ENCODE measurements around the gene WARS2. TPM values are rescaled to one million over a fixed set of nuclear protein-coding genes. Genes with fewer than 3 reads are reported as not detected.
"Not testable (repeated sequence)": the region's sequence is repeated elsewhere in the genome, so short reads cannot be mapped to it uniquely, and the experiment has no call there.

Gene WARS2
- polyA plus RNA-seq, 1 experiment, result 12.6 TPM

DNA sequence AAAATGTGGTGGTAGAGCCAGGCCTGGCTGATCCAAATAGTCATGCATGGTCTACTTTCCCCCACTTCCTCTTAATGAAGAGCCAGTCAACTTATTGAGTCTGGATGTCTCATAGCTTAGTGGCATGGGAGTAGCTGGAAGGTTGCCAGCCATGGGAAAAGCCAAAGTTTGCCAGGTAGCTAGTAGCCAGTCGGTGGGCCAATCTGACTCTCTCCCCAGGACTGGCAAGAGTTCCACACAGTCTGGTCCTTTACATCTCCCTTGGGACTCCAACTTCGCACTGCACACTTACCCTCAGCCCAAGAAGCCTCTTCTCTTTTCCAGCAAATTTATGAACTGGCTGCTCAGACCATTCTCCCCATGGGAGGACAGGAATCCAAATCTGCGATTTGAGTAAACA, 8.3 kb downstream of the WARS2 start:
- TF ChIP-seq CTCF (IDR thresholded peaks at IDR 0.05; ENCODE audit: low read depth, low read length), result no peak
- ChIA-PET POLR2A (no interaction called here), CTCF (no interaction called here)
- DNase-seq (ENCODE audit: low read depth, low spot score), result no peak
- Histone ChIP-seq H3K27ac (ENCODE audit: low read depth, low read length) (no peak overlapping the region), H3K27me3 (ENCODE audit: control insufficient read depth, insufficient read depth, low read length) (no peaks in the 10 kb centered on the region), H3K9me3 (ENCODE audit: control insufficient read depth, insufficient read depth, low read length) (no peaks in the 10 kb centered on the region), H3K4me3 (ENCODE audit: low read depth, low read length) (no peak overlapping the region)

- TF ChIP-seq CTCF (IDR thresholded peaks at IDR 0.05; ENCODE audit: low read depth, low read length), result no peak
- ChIA-PET CTCF (interaction anchor here (1.3 kb wide), 1 partner anchor 549 kb away, joined by 3 read pairs; no protein-coding TSS in a partner anchor), POLR2A (no interaction called here)
- H3K27me3 ChIP-seq (ENCODE audit: control insufficient read depth, insufficient read depth, low read length), result no peaks in the 10 kb centered on the region
- no peak overlapping the region for H3K4me3 ChIP-seq (ENCODE audit: low read depth, low read length)
- no peak overlapping the region for H3K27ac ChIP-seq (ENCODE audit: low read depth, low read length)
- H3K9me3 ChIP-seq (ENCODE audit: control insufficient read depth, insufficient read depth, low read length), result no peaks in the 10 kb centered on the region
- no peak for DNase-seq (ENCODE audit: low read depth, low spot score)
Observed at GRCh38 chr1:119125874-119126273, 14.6 kb downstream of the WARS2 start.

DNA sequence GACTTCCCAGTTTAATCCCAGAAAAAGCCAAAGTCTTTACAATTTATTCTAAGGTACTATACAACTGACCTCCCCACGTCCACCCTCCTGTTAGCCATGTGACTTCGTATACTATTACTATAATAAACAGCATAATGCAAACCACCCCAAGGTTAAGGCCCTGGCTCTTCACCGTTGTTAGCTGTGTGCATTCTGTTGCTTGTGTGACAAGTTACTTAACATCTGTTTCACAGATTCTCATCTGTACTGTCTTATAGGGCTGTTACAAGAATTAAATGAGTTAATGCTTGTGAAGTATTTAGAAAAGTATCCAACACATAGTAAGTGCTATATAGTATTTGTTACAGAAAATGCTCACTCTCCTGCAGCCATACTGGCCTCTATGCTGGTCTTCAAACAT, 15.7 kb downstream of the WARS2 start:
- Histone ChIP-seq H3K27ac (ENCODE audit: low read depth, low read length) (no peak overlapping the region), H3K9me3 (ENCODE audit: control insufficient read depth, insufficient read depth, low read length) (no peaks in the 10 kb centered on the region), H3K27me3 (ENCODE audit: control insufficient read depth, insufficient read depth, low read length) (no peaks in the 10 kb centered on the region), H3K4me3 (ENCODE audit: low read depth, low read length) (no peak overlapping the region)
- no peak for TF ChIP-seq CTCF (IDR thresholded peaks at IDR 0.05; ENCODE audit: low read depth, low read length)
- ChIA-PET CTCF (no interaction called here), POLR2A (no interaction called here)
- DNase-seq (ENCODE audit: low read depth, low spot score), result no peak

GRCh38 chr1:119121872-119122271, 18.6 kb downstream of the WARS2 start:
- DNase-seq (ENCODE audit: low read depth, low spot score); CTCF ChIA-PET: not testable (repeated sequence)

DNA sequence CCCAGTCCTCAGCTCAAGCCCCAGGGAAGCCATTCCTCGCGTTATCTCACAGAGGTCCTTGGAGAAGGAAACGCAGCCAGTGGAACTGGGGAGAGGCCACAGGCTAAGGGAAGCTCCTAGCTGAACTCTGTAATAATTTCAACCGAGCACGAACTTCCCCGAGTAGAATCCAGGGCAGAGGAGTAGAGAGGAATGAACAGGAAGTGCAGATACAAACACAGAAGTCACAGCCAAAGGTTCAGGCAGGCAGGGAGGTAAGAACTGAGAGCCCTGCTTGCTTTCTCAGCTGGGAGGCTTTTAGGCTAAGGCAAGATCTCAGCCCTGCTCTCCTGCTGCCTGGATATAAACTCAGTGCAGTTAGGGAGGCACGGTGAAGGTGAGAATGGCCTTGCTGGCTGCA, 23.7 kb downstream of the WARS2 start:
- no peak for TF ChIP-seq CTCF (IDR thresholded peaks at IDR 0.05; ENCODE audit: low read depth, low read length)
- ChIA-PET POLR2A (no interaction called here), CTCF (no interaction called here)
- Histone ChIP-seq H3K9me3 (ENCODE audit: control insufficient read depth, insufficient read depth, low read length) (no peaks in the 10 kb centered on the region), H3K4me3 (ENCODE audit: low read depth, low read length) (no peak overlapping the region), H3K27ac (ENCODE audit: low read depth, low read length) (no peak overlapping the region), H3K27me3 (ENCODE audit: control insufficient read depth, insufficient read depth, low read length) (no peaks in the 10 kb centered on the region)
- DNase-seq (ENCODE audit: low read depth, low spot score), result no peak

More at GRCh38 chr1:119121872-119122271, 18.6 kb downstream of the WARS2 start:
- H3K9me3 ChIP-seq (ENCODE audit: control insufficient read depth, insufficient read depth, low read length); H3K27me3 ChIP-seq (ENCODE audit: control insufficient read depth, insufficient read depth, low read length); H3K27ac ChIP-seq (ENCODE audit: low read depth, low read length); H3K4me3 ChIP-seq (ENCODE audit: low read depth, low read length); POLR2A ChIA-PET: not testable (repeated sequence)

GRCh38 chr1:119115736-119116135, 24.7 kb downstream of the WARS2 start:
- Histone ChIP-seq H3K9me3 (ENCODE audit: control insufficient read depth, insufficient read depth, low read length) (no peaks in the 10 kb centered on the region), H3K4me3 (ENCODE audit: low read depth, low read length) (no peak overlapping the region), H3K27me3 (ENCODE audit: control insufficient read depth, insufficient read depth, low read length) (no peaks in the 10 kb centered on the region), H3K27ac (ENCODE audit: low read depth, low read length) (no peak overlapping the region)
- no peak for TF ChIP-seq CTCF (IDR thresholded peaks at IDR 0.05; ENCODE audit: low read depth, low read length)
- POLR2A ChIA-PET, result no interaction called here
- CTCF ChIA-PET, result interaction anchor here (0.6 to 1.1 kb wide), 2 partner anchors 25 to 251 kb away, joined by 3 read pairs; partner anchors contain the start of gene WARS2
- DNase-seq (ENCODE audit: low read depth, low spot score), result no peak

All from AG04450 (cell line).